NCI-H2196 treated with DMSO at 0.1 percent for 48 hours (cell line): Measurements from ENCODE around the gene ZYG11A.

Source experiments
- DNase-seq: peaks from one replicate; lab custom pipeline; 2025; ENCODE audit not compliant: unreplicated experiment; lab: John Stamatoyannopoulos, UW

Gene ZYG11A

DNA sequence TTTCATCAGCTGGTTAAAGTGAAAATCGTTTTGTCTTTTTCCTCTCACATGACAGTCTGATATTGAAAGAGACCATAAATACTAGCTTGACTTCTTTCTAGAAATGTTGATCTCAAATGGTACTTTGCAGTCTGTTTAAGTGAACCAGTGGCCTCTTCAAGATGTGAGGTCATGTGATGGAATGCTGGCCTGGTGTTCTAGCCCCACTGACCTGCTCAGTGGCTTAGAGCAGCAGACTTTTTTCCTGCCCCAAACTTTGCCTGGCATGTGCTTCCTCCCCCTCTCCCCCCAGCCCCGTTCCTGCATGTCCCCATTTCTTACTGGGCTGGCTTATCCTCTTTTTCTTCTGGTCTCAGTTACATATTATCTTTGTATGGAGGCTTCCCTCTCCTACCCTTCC lies 34.3 kb downstream of the ZYG11A start:
- no peak for DNase-seq

- no peak for DNase-seq
Observed at GRCh38 chr1:52877554-52877953, 35.0 kb downstream of the ZYG11A start.

- DNase-seq, result no peak
Observed at GRCh38 chr1:52880206-52880605, 37.6 kb downstream of the ZYG11A start.

- no peak for DNase-seq
Observed at GRCh38 chr1:52887483-52887882, 44.9 kb downstream of the ZYG11A start.

DNA sequence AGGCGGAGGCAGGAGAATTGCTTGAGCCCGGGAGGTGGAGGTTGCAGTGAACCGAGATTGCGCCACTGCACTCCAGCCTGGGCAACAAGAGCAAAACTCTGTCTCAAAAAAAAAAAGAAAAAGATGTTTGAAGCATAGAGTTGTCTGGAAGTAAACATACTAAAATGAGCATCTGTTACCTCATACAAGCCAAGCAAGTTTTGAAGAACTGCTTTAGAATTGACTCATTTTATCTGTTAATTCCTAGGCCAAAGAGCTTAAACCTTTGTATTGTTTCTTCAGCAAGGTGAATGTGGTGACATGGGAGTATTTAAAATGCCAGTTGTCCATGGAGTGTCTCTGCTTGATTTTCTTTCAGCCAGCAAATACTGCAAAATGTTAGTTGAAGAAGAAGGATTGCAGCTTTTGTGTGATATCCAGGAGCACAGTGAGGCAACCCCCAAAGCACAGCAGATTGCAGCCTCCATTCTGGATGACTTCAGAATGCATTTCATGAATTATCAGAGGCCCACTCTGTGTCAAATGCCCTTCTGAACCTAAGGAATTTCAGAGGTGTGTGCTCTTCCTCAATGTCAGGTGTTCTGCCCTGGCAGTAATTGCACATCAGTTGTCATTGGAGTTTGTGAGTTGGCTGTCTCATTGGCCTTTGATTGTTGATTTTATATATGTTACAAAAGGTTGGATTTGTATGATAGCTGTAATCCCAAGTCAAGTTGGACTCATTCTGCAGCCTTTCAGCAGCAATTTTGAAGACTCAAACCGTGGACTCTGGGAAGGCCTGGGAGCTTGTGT lies 50.1 kb downstream of the ZYG11A start:
- no peak for DNase-seq

DNA sequence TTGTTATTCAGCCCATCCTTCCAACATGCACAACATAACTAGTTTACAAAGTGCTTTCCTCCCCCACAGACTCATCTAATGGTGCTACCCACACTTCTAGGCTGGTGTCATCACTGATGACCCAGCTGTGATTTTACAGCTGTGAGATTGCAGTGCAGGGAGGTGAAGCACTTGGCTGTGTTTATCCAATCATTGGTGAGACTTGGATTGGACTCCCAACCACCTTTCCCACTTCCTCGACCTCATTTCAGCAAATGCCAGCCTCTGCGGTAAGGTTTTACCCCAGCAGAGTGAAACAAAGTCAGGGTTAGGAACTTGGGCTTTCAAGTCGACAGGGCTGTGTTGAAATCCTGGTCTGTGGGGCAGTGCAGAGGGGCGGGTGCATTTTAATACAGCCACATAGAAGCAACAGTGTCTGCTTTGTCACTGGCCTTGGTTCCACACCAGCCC lies 56.9 kb downstream of the ZYG11A start:
- DNase-seq, result no peak

DNA sequence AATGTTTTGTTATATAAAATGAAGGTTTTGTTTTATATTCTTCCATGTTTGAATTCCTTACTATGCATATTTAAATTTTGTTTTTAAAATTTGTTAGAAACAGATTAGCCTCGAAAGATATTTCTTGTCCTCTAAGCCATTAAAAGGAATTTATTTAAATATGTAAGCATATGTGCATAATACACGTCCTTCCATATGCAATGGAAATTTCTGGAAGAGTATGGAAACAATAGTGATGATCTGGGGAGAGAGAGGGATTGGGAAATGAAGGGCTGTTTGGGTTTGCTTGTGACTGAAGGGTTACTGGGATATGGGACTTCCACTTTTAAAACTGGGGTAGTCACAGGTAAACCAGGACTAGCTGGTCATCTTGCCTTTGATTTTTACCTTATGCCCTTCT lies 57.8 kb downstream of the ZYG11A start:
- DNase-seq, result no peak

DNA sequence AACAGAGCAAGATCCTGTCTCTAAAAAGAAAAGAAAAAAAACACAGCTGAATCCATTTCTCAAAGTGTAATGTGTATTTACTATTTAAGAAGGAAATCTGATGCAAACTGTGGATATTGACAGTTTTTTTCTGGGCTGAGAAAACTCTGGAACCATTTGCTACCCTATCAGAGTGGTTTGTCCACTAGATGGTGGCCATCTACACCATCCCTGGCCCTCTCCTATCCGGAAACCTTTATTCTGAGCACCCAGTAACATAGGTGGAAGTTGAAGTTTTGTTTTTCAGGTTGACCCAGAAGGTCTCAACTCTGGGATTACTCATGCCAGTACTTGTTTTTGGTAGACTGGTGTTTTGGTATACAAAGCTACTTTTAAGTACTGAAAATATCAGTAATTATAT lies 58.8 kb downstream of the ZYG11A start:
- no peak for DNase-seq

- DNase-seq, result no peak
Observed at GRCh38 chr1:52904208-52904926, 61.8 kb downstream of the ZYG11A start.

GRCh38 chr1:52904927-52905698 lies 62.6 kb downstream of the ZYG11A start:
- no peak for DNase-seq

- DNase-seq, result no peak
Observed at GRCh38 chr1:52906135-52906603, 63.6 kb downstream of the ZYG11A start.

- no peak for DNase-seq
Observed at GRCh38 chr1:52907068-52907811, 64.7 kb downstream of the ZYG11A start.

DNA sequence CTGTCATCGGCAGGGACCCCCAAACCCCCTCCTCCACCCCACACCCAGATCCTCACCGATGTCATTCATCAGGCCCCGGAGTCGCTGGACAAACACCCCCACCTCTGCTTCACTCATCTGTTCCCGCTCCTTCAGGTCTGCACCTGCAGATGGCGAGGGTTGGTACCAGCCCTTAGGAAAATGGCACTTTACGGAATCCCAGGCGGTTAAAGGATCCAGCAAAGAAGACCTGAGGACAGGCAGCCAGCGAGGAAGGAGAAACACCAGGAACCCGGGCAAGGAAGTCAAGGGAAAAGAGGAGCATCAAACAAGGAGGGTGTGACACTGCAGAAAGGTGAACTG lies 65.2 kb downstream of the ZYG11A start:
- no peak for DNase-seq

GRCh38 chr1:52911541-52911940 lies 69.0 kb downstream of the ZYG11A start:
- DNase-seq, result no peak

- DNase-seq, result no peak
Observed at GRCh38 chr1:52913014-52913413, 70.5 kb downstream of the ZYG11A start.

GRCh38 chr1:52913537-52913936 lies 71.0 kb downstream of the ZYG11A start:
- DNase-seq, result no peak

DNA sequence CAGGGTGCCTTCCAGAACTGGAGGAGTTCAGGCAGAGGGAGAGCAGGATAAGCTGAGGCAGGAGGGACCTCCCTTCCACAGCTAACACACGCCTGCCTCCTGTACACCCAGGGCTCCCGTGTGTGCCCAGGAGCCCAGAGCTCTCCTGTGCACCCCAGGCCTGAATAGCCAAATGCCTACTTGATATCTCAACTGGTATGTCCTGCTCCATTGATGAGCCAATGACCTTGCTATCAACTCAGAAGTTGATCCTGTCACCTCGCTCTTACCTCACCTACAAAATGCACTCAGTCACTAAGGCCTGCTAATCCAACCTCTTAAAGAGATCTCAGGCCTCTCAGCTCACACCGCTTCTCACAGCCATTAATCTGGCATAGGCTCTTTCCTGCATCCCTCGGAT lies 71.9 kb downstream of the ZYG11A start:
- DNase-seq, result no peak

DNA sequence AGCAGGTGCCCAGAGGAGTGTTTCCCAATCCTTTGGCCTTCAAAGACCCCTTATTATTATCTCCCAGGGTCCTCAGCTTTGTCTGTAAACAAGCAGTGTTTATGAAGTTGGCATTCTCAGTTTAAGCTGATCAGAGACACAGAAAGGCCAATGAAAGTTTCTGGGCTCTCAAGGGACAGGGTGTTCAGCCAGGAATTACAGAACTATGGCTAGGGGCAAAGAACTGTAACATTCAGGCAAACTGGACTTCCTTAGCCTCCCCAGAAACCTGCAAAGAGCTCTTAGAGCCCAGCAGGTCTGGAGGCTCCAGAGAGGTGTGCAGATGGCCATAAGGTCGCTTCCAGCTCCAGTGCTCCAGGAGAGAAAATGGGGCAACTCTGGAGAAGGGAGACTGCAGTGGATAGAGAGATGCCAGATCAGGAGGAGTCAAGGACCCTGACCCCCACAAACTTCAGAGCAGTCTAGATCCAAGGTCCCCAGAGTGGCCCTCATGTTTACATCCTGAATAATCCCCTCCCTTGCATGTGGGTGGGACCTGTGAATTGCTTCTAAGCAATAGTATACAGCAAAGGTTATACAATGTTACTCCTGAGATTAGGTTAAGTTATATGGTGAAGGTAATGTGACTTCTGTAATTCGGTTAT lies 72.8 kb downstream of the ZYG11A start:
- no peak for DNase-seq

DNA sequence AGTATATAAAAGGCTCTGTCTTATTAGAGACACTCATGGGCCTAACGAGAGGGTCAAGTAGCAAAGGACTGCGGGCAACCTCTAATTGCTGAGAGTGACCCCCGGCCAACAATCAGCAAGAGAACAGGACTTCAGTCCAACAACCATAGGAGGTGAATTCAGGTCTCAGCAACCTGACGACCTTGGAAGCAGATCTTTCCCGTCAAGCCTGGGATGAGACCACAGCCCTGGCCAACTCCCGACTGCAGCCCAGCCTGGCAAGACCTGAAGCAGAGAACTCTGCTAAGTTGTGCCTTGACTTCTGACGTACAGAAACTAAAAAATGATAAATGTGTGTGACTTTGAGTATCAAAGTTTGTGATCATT lies 73.3 kb downstream of the ZYG11A start:
- no peak for DNase-seq

DNA sequence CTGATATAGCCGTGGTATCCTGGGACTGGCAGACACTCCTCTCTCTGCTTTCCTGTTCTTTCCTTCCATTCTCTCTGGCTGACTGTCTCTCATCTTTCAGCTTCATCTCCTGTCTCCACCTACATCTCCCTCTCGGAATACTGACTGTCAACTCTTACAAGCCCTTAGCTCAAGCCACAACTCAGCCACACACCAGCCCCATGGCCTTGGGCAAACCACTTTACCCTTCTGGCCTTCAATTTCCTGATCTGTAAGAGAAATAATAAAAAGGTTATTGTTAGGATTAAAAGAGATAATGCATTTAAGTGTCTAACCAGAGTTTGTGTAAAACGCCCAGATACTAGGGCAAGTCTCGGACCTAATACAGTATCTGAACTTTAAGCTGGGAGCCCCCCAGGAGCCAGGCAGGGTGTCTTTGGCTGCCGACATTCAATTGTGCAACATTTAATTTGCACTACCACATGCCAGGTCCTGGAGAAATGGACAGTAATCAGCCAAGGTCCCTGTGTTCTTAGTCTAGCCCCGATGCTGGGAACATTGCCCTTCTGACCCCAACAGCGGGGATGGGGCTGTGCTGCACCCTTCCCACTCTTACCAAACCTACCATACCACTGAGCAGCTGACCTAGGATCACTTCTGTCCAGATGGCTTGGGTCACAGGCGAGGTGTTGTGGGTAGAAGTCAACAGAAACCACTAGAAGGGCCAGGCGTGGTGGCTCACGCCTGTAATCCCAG lies 73.8 kb downstream of the ZYG11A start:
- DNase-seq, result no peak
